ENCODE data around the gene RAPH1.
"Not testable (repeated sequence)": the region's sequence is repeated elsewhere in the genome, so short reads cannot be mapped to it uniquely, and the experiment has no call there.

The RAPH1 gene

GRCh38 chr2:203543898-203544328 lies 8.8 kb upstream of the RAPH1 start:
- no peak for DNase-seq

GRCh38 chr2:203540598-203540997 lies 5.5 kb upstream of the RAPH1 start:
- DNase-seq = not testable (repeated sequence)

- DNase-seq = not testable (repeated sequence)
Observed at GRCh38 chr2:203538237-203538636, 3.1 kb upstream of the RAPH1 start.

- not testable (repeated sequence) for DNase-seq
Observed at GRCh38 chr2:203536586-203536951, 1.5 kb upstream of the RAPH1 start.

- DNase-seq = no peak
Observed at GRCh38 chr2:203535784-203536585, 884 bp upstream of the RAPH1 start.

GRCh38 chr2:203534621-203535077 lies 452 bp downstream of the RAPH1 start:
- DNase-seq = peak; percentile 19

- DNase-seq = no peak
Observed at GRCh38 chr2:203533676-203534591, 1.2 kb downstream of the RAPH1 start.

GRCh38 chr2:203532957-203533658 lies 2.0 kb downstream of the RAPH1 start:
- no peak for DNase-seq

- no peak for DNase-seq
Observed at GRCh38 chr2:203527719-203528118, 7.4 kb downstream of the RAPH1 start.

GRCh38 chr2:203513268-203513667 lies 21.8 kb downstream of the RAPH1 start:
- DNase-seq = not testable (repeated sequence)

GRCh38 chr2:203510941-203511305 lies 24.2 kb downstream of the RAPH1 start:
- no peak for DNase-seq

GRCh38 chr2:203510256-203510940 lies 24.7 kb downstream of the RAPH1 start:
- no peak for DNase-seq

- DNase-seq = not testable (repeated sequence)
Observed at GRCh38 chr2:203503460-203503859, 31.6 kb downstream of the RAPH1 start.

- DNase-seq = no peak
Observed at GRCh38 chr2:203501873-203502272, 33.2 kb downstream of the RAPH1 start.

GRCh38 chr2:203500951-203501350 lies 34.1 kb downstream of the RAPH1 start:
- no peak for DNase-seq

- DNase-seq = no peak
Observed at GRCh38 chr2:203500297-203500696, 34.8 kb downstream of the RAPH1 start.

- DNase-seq = no peak
Observed at GRCh38 chr2:203498161-203498560, 36.9 kb downstream of the RAPH1 start.

GRCh38 chr2:203492965-203493364 lies 42.1 kb downstream of the RAPH1 start:
- DNase-seq = no peak

GRCh38 chr2:203490391-203490790 lies 44.7 kb downstream of the RAPH1 start:
- DNase-seq = no peak

- no peak for DNase-seq
Observed at GRCh38 chr2:203489531-203489930, 45.6 kb downstream of the RAPH1 start.

GRCh38 chr2:203484266-203485112 lies 50.6 kb downstream of the RAPH1 start:
- DNase-seq = peak; percentile 33

All from T-helper 9 cell (primary cell).